Loucy (cell line): Measurements from ENCODE around the gene ZKSCAN3.

ENCODE experiments used
- EZH2phosphoT487 ChIP-seq: fragments of 200-600 bp; IDR thresholded peaks from 2 replicates; pipeline ENCODE4 v1.6.1; 2018; ENCODE audit warnings: antibody characterized with exemption, mild to moderate bottlenecking, moderate library complexity, borderline replicate concordance
- TF ChIP-seq, protein P1 (sequence below): fragments of 200-600 bp; sonication (generic); conservative IDR thresholded peaks from 2 replicates; pipeline ENCODE4 v1.5.1; 2014; ENCODE audit warnings: mild to moderate bottlenecking, antibody characterized with exemption, low read length

GRCh38 chr6:28334286-28335039 is 15.3 kb upstream of the ZKSCAN3 start:
- TF ChIP-seq, protein P1, sequence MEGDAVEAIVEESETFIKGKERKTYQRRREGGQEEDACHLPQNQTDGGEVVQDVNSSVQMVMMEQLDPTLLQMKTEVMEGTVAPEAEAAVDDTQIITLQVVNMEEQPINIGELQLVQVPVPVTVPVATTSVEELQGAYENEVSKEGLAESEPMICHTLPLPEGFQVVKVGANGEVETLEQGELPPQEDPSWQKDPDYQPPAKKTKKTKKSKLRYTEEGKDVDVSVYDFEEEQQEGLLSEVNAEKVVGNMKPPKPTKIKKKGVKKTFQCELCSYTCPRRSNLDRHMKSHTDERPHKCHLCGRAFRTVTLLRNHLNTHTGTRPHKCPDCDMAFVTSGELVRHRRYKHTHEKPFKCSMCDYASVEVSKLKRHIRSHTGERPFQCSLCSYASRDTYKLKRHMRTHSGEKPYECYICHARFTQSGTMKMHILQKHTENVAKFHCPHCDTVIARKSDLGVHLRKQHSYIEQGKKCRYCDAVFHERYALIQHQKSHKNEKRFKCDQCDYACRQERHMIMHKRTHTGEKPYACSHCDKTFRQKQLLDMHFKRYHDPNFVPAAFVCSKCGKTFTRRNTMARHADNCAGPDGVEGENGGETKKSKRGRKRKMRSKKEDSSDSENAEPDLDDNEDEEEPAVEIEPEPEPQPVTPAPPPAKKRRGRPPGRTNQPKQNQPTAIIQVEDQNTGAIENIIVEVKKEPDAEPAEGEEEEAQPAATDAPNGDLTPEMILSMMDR, result no peak
- TF ChIP-seq EZH2phosphoT487, result no peak
